Esophagus muscularis mucosa (tissue), 3 donors: ENCODE measurements around the gene MFSD2B.

Source experiments
- POLR2A ChIP-seq: fragments of 450-650 bp; IDR thresholded peaks from one replicate; pipeline ENCODE4 v1.6.1; 2017; ENCODE audit warnings: antibody characterized with exemption, moderate library complexity, mild to moderate bottlenecking, low read depth
- TF ChIP-seq, protein P1 (sequence below), 3 experiments: fragments of 200-600 bp in 2 of 3; fragments of 450-650 bp in 1 of 3; sonication (generic) in 2 of 3; IDR thresholded peaks; one replicate each; pipeline ENCODE4 v1.5.1; 2017 to 2019; ENCODE audit warnings: antibody characterized with exemption in 3 of 3, mild to moderate bottlenecking in 2 of 3, moderate library complexity in 1 of 3

DNA sequence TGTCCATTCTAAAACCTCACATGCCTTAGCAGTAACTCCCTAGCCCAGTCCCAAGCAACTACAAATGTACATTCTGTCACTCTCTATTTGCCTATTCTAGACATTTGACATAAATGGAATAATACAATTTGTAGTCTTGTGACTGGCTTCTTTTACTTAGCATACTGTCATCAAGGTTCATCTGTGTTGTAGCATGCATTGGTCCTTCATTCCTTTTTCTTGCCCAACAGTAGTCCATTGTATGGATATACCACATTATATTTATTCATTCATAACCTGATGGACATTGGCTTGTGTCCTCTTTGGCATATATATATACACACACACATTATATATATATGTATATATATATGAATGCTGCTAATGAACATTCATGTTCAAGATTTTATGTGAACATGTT lies 2.2 kb upstream of the MFSD2B start:
- TF ChIP-seq, protein P1, sequence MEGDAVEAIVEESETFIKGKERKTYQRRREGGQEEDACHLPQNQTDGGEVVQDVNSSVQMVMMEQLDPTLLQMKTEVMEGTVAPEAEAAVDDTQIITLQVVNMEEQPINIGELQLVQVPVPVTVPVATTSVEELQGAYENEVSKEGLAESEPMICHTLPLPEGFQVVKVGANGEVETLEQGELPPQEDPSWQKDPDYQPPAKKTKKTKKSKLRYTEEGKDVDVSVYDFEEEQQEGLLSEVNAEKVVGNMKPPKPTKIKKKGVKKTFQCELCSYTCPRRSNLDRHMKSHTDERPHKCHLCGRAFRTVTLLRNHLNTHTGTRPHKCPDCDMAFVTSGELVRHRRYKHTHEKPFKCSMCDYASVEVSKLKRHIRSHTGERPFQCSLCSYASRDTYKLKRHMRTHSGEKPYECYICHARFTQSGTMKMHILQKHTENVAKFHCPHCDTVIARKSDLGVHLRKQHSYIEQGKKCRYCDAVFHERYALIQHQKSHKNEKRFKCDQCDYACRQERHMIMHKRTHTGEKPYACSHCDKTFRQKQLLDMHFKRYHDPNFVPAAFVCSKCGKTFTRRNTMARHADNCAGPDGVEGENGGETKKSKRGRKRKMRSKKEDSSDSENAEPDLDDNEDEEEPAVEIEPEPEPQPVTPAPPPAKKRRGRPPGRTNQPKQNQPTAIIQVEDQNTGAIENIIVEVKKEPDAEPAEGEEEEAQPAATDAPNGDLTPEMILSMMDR (IDR thresholded peaks at IDR 0.05), result no peak
- no peak for TF ChIP-seq POLR2A
